ENCODE measurements around the gene TMEM178A.

The TMEM178A gene

GRCh38 chr2:39686456-39686855, 20.7 kb downstream of the TMEM178A start:
- Histone ChIP-seq H3K79me2 (ENCODE audit: insufficient read depth, low read length) (no peaks in the 10 kb centered on the region), H2AFZ (ENCODE audit: low read depth, low read length) (no peak overlapping the region), H3K4me1 (ENCODE audit: insufficient read depth, low read length) (no peaks in the 10 kb centered on the region), H4K20me1 (ENCODE audit: insufficient read depth, low read length) (no peaks in the 10 kb centered on the region), H3K36me3 (ENCODE audit: insufficient read depth, low read length) (no peaks in the 10 kb centered on the region), H3K9ac (ENCODE audit: low read depth, low read length) (no peak overlapping the region), H3K4me3 (ENCODE audit: low read depth in 1 of 2, low read length in 2 of 2) (no peak overlapping the region), H3K9me3 (ENCODE audit: insufficient read depth, low read length, severe bottlenecking) (no peaks in the 10 kb centered on the region), H3K4me2 (ENCODE audit: insufficient read depth, low read length) (no peak overlapping the region), H3K27ac (ENCODE audit: low read length) (no peak overlapping the region), H3K27me3 (ENCODE audit: insufficient read depth, low read length, poor library complexity) (no peaks in the 10 kb centered on the region)
- no peak for TF ChIP-seq CTCF (IDR thresholded peaks at IDR 0.05; ENCODE audit: borderline replicate concordance, extremely low read depth, low read length, poor library complexity, severe bottlenecking)
- no peak for TF ChIP-seq EZH2 (IDR thresholded peaks at IDR 0.05; ENCODE audit: borderline replicate concordance, low read depth, low read length, severe bottlenecking)
- ATAC-seq (ENCODE audit: insufficient read depth, low read depth) (no peak), DNase-seq (no peak)

- H3K4me1 ChIP-seq (ENCODE audit: insufficient read depth, low read length): no peaks in the 10 kb centered on the region
- no peak overlapping the region for H2AFZ ChIP-seq (ENCODE audit: low read depth, low read length)
- ATAC-seq (ENCODE audit: insufficient read depth, low read depth) (no peak), DNase-seq (no peak)
- H4K20me1 ChIP-seq (ENCODE audit: insufficient read depth, low read length): no peaks in the 10 kb centered on the region
- H3K79me2 ChIP-seq (ENCODE audit: insufficient read depth, low read length): no peaks in the 10 kb centered on the region
- H3K36me3 ChIP-seq (ENCODE audit: insufficient read depth, low read length): no peaks in the 10 kb centered on the region
- no peaks in the 10 kb centered on the region for H3K9me3 ChIP-seq (ENCODE audit: insufficient read depth, low read length, severe bottlenecking)
- H3K4me3 ChIP-seq (ENCODE audit: low read depth in 1 of 2, low read length in 2 of 2): no peak overlapping the region
- no peak overlapping the region for H3K9ac ChIP-seq (ENCODE audit: low read depth, low read length)
- TF ChIP-seq EZH2 (IDR thresholded peaks at IDR 0.05; ENCODE audit: borderline replicate concordance, low read depth, low read length, severe bottlenecking): no peak
- TF ChIP-seq CTCF (IDR thresholded peaks at IDR 0.05; ENCODE audit: borderline replicate concordance, extremely low read depth, low read length, poor library complexity, severe bottlenecking): no peak
- H3K27me3 ChIP-seq (ENCODE audit: insufficient read depth, low read length, poor library complexity): no peaks in the 10 kb centered on the region
- H3K4me2 ChIP-seq (ENCODE audit: insufficient read depth, low read length): no peak overlapping the region
- no peak overlapping the region for H3K27ac ChIP-seq (ENCODE audit: low read length)
Measured at GRCh38 chr2:39688181-39688580, 22.5 kb downstream of the TMEM178A start.

GRCh38 chr2:39689272-39689841, 23.6 kb downstream of the TMEM178A start:
- no peaks in the 10 kb centered on the region for H3K79me2 ChIP-seq (ENCODE audit: insufficient read depth, low read length)
- no peak overlapping the region for H3K4me3 ChIP-seq (ENCODE audit: low read depth in 1 of 2, low read length in 2 of 2)
- no peak overlapping the region for H2AFZ ChIP-seq (ENCODE audit: low read depth, low read length)
- H3K9ac ChIP-seq (ENCODE audit: low read depth, low read length): no peak overlapping the region
- H3K36me3 ChIP-seq (ENCODE audit: insufficient read depth, low read length): no peaks in the 10 kb centered on the region
- H3K27me3 ChIP-seq (ENCODE audit: insufficient read depth, low read length, poor library complexity): no peaks in the 10 kb centered on the region
- no peak overlapping the region for H3K27ac ChIP-seq (ENCODE audit: low read length)
- no peak for ATAC-seq (ENCODE audit: insufficient read depth, low read depth)
- no peak for TF ChIP-seq EZH2 (IDR thresholded peaks at IDR 0.05; ENCODE audit: borderline replicate concordance, low read depth, low read length, severe bottlenecking)
- TF ChIP-seq CTCF (IDR thresholded peaks at IDR 0.05; ENCODE audit: borderline replicate concordance, extremely low read depth, low read length, poor library complexity, severe bottlenecking): no peak
- no peaks in the 10 kb centered on the region for H4K20me1 ChIP-seq (ENCODE audit: insufficient read depth, low read length)
- no peak for DNase-seq
- no peaks in the 10 kb centered on the region for H3K9me3 ChIP-seq (ENCODE audit: insufficient read depth, low read length, severe bottlenecking)
- H3K4me2 ChIP-seq (ENCODE audit: insufficient read depth, low read length): no peak overlapping the region
- H3K4me1 ChIP-seq (ENCODE audit: insufficient read depth, low read length): no peaks in the 10 kb centered on the region

- Histone ChIP-seq H3K9ac (ENCODE audit: low read depth, low read length) (no peak overlapping the region), H3K79me2 (ENCODE audit: insufficient read depth, low read length) (no peaks in the 10 kb centered on the region), H3K4me1 (ENCODE audit: insufficient read depth, low read length) (no peaks in the 10 kb centered on the region), H3K27ac (ENCODE audit: low read length) (no peak overlapping the region), H3K4me3 (ENCODE audit: low read depth in 1 of 2, low read length in 2 of 2) (no peak overlapping the region), H3K27me3 (ENCODE audit: insufficient read depth, low read length, poor library complexity) (no peaks in the 10 kb centered on the region), H3K36me3 (ENCODE audit: insufficient read depth, low read length) (no peaks in the 10 kb centered on the region), H2AFZ (ENCODE audit: low read depth, low read length) (no peak overlapping the region), H3K9me3 (ENCODE audit: insufficient read depth, low read length, severe bottlenecking) (no peaks in the 10 kb centered on the region), H3K4me2 (ENCODE audit: insufficient read depth, low read length) (no peak overlapping the region), H4K20me1 (ENCODE audit: insufficient read depth, low read length) (no peaks in the 10 kb centered on the region)
- DNase-seq (no peak), ATAC-seq (ENCODE audit: insufficient read depth, low read depth) (no peak)
- no peak for TF ChIP-seq EZH2 (IDR thresholded peaks at IDR 0.05; ENCODE audit: borderline replicate concordance, low read depth, low read length, severe bottlenecking)
Measured at GRCh38 chr2:39689876-39690275, 24.2 kb downstream of the TMEM178A start.
